Lung (tissue), 12 donors: ENCODE measurements around the gene C10orf120. TPM values are rescaled to one million over a fixed set of nuclear protein-coding genes. Genes with fewer than 3 reads are reported as not detected.

Source experiments
- ATAC-seq: fragments of 200-7000 bp; cut with Tn5 transposase; one replicate; pipeline ENCODE4 v1.9.1; 2020; ENCODE audit warnings: moderate number of reproducible peaks; ENCODE audit not compliant: insufficient read depth, low FRiP score
- DNase-seq, 3 donors: peaks; one replicate each; pipeline ENCODE4 v3.0.0-alpha.2; 2013 to 2017
- H3K27ac ChIP-seq, 2 donors: one replicate each; pipeline ENCODE4 v1.5.1; 2013; ENCODE audit warnings: mild to moderate bottlenecking in 2 of 2, moderate library complexity in 2 of 2, control low read depth in 1 of 2, inconsistent platforms in 1 of 2, low read depth in 1 of 2, low read length in 1 of 2
- H3K27me3 ChIP-seq, 3 donors: one replicate each; pipeline ENCODE4 v1.5.1; 2013; ENCODE audit warnings: low read length in 2 of 3; ENCODE audit not compliant: control insufficient read depth in 3 of 3, insufficient read depth in 3 of 3
- H3K36me3 ChIP-seq, 4 donors: one replicate each; pipeline ENCODE4 v1.5.1; 2013; ENCODE audit warnings: low read length in 4 of 4, mild to moderate bottlenecking in 1 of 4, moderate library complexity in 1 of 4; ENCODE audit not compliant: control insufficient read depth in 4 of 4, insufficient read depth in 4 of 4
- H3K4me1 ChIP-seq, 5 donors: one replicate each; pipeline ENCODE4 v1.5.1; 2013; ENCODE audit warnings: low read length in 5 of 5, mild to moderate bottlenecking in 2 of 5, moderate library complexity in 1 of 5; ENCODE audit not compliant: control insufficient read depth in 5 of 5, insufficient read depth in 5 of 5
- H3K4me3 ChIP-seq: one replicate; pipeline ENCODE4 v1.5.1; 2013; ENCODE audit warnings: mild to moderate bottlenecking, control low read depth, moderate library complexity
- H3K9ac ChIP-seq, 2 donors: one replicate each; pipeline ENCODE4 v1.5.1; 2013; ENCODE audit warnings: low read length in 2 of 2, control low read depth in 1 of 2; ENCODE audit not compliant: insufficient read depth in 1 of 2
- H3K9me3 ChIP-seq, 4 donors: one replicate each; pipeline ENCODE4 v1.5.1; 2013; ENCODE audit warnings: low read length in 3 of 4, mild to moderate bottlenecking in 1 of 4, moderate library complexity in 1 of 4; ENCODE audit not compliant: control insufficient read depth in 4 of 4, insufficient read depth in 3 of 4
- WGBS, 2 donors: extraction: QIAGEN DNeasy Blood & Tissue Kit; methylation state at CpG; one replicate each; pipeline ENCODE4 v1.1.7; 2013; 5-methylcytosine and 5-hydroxymethylcytosine counted together
- polyA plus RNA-seq, 2 donors: library from polyadenylated mRNA; stranded (reverse); fragments of 200-250 nt; gene quantifications; one replicate each; pipeline ENCODE4 v1.2.1, GENCODE V29; 2013
- total RNA-seq, 2 donors: library from RNA; depleted of rRNA in 1 of 2; stranded (reverse); fragments of >200 nt in 1 of 2; gene quantifications; one replicate each; pipeline ENCODE4 v1.2.1, GENCODE V29; 2014 to 2021
- TF ChIP-seq, protein P1 (sequence below): IDR thresholded peaks from 2 replicates; pipeline ENCODE4 v1.5.1; 2012; ENCODE audit warnings: mild to moderate bottlenecking; ENCODE audit errors: control extremely low read depth, extremely low read depth
- donor health status: control.
- donor health status: control.
- donor health status: Bipolar disorder and iron deficiency.
- donor health status: healthy.
- donor health status: DM: yes; HTN: yes; CAD: no.

Gene C10orf120
- total and polyA plus RNA-seq, 4 donors, result not detected

DNA sequence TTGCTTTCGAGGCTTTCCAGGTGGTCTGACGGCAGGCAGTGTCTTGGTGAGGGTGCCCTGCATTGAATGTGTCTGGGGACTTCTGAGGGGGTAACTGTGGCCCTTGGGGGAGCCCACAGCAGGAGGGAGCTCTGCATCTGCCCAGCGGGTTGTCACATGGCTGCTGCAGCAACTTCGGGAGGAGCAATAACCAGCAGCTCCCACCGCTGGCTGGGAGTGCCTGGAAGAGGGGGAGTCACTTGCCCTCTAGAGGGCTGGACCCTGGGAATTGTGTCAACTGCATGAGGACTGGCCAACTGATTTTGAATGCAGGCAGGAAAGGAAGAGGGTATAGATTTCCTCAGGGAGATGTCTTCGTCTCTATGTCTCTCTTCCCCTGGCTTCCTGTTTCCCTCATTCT, 26.4 kb downstream of the C10orf120 start:
- Histone ChIP-seq H3K27me3 (peaks cover 0 to 5% (median 0%) of the 10 kb centered on the region in 3 donors), H3K9me3 (peaks cover 0 to 2% (median 0%) of the 10 kb centered on the region in 4 donors), H3K36me3 (no peaks in the 10 kb centered on the region), H3K4me3 (no peak overlapping the region), H3K9ac (no peak overlapping the region), H3K4me1 (no peaks in the 10 kb centered on the region), H3K27ac (no peak overlapping the region)
- 51 to 63% methylated on average over 6 of the region's 6 CpGs for WGBS, 2 donors
- ATAC-seq (no peak), DNase-seq (no peak)
- TF ChIP-seq, protein P1, sequence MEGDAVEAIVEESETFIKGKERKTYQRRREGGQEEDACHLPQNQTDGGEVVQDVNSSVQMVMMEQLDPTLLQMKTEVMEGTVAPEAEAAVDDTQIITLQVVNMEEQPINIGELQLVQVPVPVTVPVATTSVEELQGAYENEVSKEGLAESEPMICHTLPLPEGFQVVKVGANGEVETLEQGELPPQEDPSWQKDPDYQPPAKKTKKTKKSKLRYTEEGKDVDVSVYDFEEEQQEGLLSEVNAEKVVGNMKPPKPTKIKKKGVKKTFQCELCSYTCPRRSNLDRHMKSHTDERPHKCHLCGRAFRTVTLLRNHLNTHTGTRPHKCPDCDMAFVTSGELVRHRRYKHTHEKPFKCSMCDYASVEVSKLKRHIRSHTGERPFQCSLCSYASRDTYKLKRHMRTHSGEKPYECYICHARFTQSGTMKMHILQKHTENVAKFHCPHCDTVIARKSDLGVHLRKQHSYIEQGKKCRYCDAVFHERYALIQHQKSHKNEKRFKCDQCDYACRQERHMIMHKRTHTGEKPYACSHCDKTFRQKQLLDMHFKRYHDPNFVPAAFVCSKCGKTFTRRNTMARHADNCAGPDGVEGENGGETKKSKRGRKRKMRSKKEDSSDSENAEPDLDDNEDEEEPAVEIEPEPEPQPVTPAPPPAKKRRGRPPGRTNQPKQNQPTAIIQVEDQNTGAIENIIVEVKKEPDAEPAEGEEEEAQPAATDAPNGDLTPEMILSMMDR, result no peak

DNA sequence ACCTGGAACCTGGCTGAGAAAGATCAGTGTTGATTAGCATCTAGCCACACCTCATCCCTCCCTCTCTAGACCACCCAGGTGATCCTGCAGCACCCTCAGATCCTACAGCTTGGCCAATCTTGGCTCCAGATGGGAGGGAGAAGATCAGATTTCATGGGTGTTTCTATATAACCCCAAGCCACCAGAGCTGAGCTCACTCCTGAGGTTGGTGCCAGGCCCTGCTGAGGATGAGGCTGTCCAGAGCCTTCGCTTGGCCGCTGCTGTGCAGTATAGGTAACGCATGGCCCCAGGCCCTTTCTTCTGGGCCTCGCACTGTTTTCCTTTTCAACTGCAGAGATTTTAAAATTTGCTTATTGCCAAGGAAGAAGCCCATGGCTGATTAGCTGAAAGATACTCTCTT, 27.0 kb downstream of the C10orf120 start:
- Histone ChIP-seq H3K9ac (no peak overlapping the region), H3K36me3 (no peaks in the 10 kb centered on the region), H3K27me3 (peaks cover 0 to 5% (median 0%) of the 10 kb centered on the region in 3 donors), H3K27ac (no peak overlapping the region), H3K9me3 (peaks cover 0 to 2% (median 0%) of the 10 kb centered on the region in 4 donors), H3K4me3 (no peak overlapping the region), H3K4me1 (no peaks in the 10 kb centered on the region)
- ATAC-seq (no peak), DNase-seq (no peak)
- TF ChIP-seq, protein P1, result no peak
- 92 to 96% methylated on average over 4 of the region's 4 CpGs for WGBS, 2 donors

DNA sequence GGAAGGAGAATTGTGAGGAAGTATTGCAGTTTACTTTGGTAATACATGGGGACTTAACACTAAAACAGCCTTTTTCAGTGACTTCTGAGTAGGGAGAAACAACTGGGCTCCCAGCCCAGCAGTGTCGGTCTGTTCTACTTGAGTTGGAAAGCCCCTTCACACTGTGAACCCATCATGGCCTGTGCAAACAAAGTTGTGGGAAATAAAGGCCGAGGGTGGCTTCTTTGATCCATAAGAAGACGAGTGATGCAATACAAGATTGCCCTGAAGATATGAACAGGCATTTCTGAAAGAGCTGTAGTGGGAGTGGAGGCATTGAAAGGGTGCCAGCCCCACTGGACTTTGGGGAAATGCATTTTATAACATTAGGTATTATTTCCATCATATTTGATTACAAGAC, 28.3 kb downstream of the C10orf120 start:
- ATAC-seq, result no peak
- peak in 1 of 3 donors; percentile 15 for DNase-seq
- WGBS, 2 donors, result 50 to 66% methylated on average over 3 of the region's 3 CpGs

More for the DNA sequence above, 28.3 kb downstream of the C10orf120 start:
- Histone ChIP-seq H3K4me3 (no peak overlapping the region), H3K27me3 (peaks cover 0 to 5% (median 0%) of the 10 kb centered on the region in 3 donors), H3K36me3 (no peaks in the 10 kb centered on the region), H3K9me3 (peaks cover 0 to 2% (median 0%) of the 10 kb centered on the region in 4 donors), H3K4me1 (no peaks in the 10 kb centered on the region), H3K27ac (no peak overlapping the region), H3K9ac (no peak overlapping the region)
- TF ChIP-seq, protein P1, result no peak
